Stimulated activated CD8-positive, alpha-beta memory T cell treated with anti-CD3 and anti-CD28 coated beads, Interleukin-4, amount 100 ng/mL, for 48 hours (primary cell): ENCODE measurements around the gene NIPBL.
"Not testable (repeated sequence)": the region's sequence is repeated elsewhere in the genome, so short reads cannot be mapped to it uniquely, and the experiment has no call there.

Experiments
- DNase-seq: peaks from one replicate; pipeline ENCODE4 v3.0.0-alpha.2; 2020

Gene NIPBL

DNA sequence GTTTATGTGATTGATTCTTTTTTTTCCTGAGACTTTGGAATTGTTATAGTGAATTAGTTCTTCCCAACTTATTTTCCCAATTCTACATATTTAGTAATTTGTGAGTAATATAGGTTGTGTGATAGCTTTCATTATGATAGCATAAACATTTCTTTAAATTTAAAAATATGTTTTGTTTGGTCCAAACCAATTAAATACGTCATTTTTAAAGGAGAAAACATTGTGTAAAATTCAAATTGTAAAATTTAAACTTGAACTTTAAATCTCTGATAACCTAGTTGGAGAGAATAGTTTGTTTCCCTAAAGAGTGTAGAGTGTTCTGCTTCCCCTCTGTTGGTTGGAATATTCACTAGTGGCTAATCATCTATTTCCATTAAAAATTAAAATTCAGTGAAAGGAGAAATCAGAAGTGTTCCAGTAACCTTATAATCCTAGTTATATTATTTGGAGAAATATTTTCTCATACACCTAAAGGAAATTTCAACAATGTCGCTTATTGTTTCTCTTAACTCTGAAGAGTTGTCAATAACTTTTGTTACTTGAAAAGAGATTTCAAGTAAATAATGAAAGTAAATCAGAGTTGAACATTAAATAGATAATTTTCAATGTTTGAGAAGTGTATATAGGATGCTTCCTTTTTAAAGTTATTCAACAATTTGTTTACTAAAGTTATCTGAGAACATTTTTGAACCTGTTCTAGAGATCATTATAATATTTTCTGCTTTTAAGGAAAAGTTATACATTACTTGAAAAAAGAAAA, 2.9 kb downstream of the NIPBL start:
- no peak for DNase-seq

DNA sequence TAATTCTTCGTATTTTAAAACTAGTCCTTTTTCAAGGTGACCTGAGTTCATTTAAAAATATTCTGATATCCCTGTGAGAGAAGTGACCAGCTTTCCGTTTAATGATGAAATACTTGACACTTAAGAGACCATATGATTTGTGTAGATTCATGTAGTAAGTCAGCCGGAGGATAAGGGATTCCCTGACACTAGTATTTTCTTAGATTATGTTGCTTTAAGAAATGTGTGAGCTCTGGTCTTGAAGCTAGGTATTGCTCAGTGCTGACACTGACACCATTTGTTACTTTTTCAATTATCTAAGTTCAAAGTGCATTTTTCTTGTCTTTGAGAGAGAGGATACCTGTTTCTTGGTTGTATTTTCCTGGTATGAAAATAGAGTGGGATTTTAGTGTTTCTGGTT, 4.2 kb downstream of the NIPBL start:
- no peak for DNase-seq

DNA sequence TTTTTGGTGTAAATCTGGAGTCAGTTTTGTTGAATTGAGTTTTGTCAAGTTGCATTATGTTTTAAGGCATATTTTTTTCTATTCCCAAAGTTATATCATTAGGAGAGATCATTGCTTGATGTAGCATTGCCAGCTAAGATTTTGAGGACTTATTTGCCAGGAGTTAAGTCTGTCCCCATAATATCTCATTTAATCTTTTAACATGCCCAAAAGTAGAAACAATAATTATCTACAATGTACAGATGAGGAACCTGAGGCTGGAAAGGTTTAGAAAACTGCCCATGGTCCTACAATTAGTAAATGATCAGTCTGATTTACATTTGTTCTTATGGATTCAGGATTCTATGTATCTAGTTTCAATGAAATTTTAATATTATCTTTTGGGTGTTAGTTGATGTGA, 4.7 kb downstream of the NIPBL start:
- DNase-seq, result no peak

DNA sequence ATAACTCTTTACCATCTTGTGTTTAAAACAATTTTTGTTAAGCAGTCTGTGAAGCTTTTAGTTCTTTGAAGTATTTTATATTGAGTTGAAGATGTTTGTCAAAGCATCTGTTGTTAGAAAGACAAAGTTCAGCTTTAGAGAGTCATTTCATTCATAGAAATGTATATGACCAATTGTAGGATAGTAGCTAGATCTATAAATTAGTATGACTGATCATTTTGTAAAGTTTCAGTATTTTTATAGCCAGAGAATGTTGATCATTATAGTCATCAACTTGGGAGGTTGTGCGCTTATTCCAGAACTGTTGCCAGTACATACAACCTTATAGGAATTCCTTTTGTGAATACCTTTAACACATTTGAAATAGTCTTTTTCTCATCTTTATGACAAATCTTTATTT, 5.2 kb downstream of the NIPBL start:
- DNase-seq, result no peak

DNA sequence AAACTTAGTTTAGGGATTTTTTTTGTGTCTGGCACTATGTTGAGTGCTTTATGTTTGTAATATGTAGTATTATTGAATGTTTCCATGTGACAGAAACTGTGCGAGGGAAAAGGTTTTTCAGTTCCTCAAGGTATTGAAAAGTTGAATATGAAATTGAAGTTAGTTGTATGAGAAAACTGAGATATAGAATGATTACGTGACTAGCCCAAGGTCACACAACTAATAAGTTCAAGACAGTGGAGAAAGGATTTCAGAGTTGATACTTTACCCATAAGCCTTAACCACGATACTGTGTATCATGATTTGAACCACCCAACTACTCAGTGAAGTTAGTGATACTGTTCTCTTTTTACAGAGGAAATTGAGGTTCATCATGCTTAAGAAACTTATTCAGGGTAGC, 5.7 kb downstream of the NIPBL start:
- DNase-seq, result no peak

DNA sequence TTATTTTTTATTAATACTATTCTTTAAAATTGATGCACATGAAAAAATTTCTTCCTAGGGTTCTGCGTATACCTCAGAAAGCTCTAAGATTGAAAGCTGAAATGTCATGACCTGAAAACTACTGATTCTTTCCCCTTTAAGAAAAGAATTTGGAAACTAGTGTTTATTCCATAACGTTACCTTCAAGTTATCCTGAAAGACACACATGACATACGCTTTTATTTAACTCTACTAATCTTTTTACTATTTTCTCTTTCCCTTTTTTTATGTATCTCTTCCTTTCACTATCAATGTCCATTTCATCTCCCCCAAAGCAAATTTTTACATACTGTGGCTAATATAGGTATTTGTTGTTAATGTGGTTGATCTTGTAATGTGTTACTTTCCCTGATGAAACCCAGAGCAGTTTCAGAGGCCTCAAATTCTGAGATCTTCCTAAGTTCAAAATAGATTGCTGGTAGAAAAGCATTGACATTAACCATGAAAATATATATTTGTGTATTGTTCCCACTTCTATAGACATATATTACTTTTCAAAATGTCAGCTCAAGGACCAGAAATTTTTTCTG, 7.4 kb downstream of the NIPBL start:
- no peak for DNase-seq

DNA sequence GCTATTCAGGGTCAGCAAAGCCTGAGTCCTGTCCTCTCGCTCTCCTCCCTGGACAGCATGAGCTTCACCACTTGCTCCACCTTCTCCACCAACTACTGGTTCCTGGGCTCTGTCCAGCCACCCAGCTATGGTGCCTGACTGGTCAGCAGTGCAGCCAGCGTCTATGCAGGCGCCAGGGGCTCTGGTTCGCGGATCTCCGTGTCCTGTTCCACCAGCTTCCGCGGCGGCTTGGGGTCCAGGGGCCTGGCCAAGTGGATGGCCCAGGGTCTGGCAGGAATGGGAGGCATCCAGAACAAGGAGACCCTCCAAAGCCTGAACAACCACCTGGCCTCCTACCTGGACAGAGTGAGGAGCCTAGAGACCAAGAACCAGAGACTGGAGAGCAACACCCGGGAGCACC, 8.6 kb downstream of the NIPBL start:
- no peak for DNase-seq

DNA sequence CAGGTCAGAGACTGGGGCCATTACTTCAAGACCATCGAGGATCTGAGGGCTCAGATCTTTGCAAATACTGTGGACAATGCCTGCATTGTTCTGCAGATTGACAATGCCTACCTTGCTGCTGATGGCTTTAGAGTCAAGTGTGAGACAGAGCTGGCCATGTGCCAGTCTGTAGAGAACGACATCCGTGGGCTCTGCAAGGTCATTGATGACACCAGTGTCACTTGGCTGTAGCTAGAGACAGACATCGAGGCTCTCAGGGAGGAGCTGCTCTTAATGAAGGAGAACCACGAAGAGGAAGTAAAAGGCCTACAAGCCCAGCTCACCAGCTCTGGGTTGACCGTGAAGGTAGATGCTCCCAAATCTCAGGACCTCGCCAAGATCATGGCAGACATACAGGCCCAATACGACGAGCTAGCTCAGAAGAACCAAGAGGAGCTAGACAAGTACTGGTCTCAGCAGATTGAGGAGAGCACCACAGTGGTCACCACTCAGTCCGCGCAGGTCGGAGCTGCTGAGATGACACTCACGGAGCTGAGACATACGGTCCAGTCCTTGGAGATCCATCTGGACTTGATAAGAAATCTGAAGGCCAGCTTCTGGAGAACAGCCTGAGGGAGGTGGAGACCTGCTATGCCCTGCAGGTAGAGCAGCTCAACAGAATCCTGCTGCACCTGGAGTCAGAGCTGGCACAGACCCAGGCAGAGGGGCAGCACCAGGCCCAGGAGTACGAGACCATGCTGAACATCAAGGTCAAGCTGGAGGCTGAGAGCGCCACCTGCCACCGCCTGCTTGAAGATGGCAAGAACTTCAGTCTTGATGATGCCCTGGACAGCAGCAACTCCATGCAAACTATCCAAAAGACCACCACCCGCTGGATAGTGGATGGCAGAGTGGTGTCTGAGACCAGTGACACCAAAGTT, 9.3 kb downstream of the NIPBL start:
- DNase-seq, result no peak

DNA sequence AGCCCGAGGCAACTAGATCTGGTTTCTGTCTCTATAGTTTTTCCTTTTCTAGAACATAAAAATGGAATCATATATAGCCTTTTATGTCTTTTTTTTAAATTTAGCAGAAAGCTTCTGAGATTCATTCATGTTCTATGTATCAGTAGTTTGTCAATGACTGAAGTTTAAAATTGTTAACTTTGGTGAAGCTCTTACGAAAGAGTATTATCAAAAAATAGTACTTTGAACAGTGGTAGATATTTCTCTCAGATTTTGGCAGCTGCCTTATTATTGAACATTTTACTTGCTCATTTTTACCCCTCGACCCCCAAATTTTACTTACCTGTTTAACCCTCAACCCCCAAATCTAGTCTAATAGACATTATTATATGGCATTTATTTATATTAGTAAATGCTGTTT, 10.2 kb downstream of the NIPBL start:
- DNase-seq, result no peak

DNA sequence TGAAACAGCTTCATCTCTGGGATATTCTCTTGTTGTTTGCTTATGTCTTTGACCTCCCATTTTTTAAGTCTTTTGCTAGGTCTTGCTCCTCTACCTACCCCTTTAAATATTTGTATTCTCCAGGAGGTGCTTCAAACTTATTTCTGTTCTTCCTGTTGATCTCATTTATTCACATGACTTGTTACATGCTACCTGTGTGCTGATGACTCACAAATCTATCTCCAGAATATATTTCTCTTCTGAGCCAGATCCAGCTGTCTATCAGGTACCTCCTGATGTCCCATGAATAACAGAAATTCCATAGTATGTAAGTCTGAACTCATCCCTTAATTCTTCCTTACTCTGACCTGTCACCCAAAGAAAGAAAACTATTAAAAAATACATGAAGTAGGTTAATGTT, 11.0 kb downstream of the NIPBL start:
- no peak for DNase-seq

DNA sequence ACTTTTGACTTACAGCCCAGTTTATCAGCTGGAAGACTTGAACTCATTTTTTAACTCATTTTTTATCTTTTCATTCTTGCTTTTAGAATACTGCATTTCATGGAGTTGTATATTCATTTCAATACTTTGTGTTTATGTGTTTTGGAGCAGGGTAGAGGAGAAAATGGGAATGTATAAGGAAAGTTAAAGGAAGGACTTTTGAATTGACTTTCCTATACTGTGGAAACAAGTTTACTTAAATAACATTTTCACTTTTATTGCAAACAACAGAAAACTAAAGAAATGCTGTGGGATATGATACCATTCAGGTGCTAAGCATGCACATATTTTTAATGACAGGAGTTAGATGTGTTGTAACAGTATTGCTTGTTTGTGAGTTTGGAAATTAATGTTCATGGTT, 11.7 kb downstream of the NIPBL start:
- no peak for DNase-seq

DNA sequence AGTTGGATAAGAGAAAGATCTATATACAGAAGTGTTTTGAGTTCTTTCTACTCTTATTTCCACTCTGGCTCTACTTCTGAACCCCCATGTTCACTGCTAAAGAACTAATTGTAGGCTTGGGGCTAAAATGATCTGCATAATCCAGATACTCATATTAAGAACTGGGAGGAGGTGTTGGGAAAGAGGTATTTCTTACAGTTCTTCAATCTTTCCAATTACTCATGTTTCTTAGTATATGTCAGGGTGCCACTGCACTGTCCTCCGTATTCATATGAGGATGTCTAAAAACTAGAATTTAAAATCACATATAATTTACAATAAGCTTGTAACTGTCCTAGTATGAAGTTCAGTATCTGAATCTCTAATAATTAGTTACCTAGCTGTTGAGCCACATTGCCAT, 12.7 kb downstream of the NIPBL start:
- DNase-seq, result no peak

DNA sequence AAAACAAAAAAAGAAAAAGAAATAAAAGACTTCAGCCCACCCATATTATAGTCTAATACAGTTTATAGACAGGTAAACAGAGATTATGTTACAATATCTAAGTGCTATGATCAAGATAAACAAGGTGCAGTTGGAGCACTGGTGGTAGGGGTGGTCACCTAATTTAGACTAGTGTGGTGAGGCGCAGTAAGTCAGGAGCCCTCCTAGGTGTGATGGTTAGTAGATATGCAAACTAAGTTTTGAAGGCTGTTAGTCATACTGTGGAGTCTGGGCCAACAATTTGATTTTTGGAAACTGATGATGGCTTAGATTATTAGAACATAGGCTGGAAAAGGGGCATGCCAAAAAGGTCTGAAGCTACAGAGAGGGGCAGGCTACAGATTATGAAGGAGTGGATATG, 14.7 kb downstream of the NIPBL start:
- DNase-seq, result no peak

DNA sequence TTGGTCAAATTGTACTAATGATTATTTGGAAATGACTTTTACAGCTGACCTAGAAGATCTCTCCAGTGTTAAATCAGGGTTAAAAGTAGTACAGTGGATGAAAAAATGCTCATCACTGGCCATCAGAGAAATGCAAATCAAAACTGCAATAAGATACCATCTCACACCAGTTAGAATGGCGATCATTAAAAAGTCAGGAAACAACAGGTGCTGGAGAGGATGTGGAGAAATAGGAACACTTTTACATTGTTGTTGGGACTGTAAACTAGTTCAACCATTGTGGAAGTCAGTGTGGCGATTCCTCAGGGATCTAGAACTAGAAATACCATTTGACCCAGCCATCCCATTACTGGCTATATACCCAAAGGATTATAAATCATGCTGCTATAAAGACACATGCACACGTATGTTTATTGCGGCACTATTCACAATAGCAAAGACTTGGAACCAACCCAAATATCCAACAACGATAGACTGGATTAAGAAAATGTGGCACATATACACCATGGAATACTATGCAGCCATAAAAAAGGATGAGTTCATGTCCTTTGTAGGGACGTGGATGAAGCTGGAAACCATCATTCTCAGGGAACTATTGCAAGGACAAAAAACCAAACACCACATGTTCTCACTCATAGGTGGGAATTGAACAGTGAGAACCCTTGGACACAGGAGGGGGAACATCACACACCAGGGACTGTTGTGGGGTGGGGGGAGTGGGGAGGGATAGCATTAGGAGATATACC, 15.7 kb downstream of the NIPBL start:
- DNase-seq, result not testable (repeated sequence)

DNA sequence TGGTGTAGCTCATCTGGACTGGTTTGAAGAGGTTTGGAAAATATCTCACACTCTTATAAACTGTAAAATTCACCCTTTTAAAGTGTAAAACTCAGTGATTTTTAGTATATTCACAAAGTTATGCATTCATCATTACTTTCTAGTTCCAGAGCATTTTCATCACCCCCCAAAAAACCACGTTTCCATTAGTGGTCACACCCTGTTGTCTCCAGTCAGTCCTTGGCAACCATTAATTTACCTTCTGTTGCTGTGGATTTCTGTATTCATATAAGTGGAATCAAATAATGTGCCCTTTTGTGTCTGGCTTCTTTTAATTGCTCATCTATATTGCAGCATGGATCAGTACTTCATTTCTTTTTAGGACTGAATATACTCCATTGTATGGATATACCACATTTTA, 18.4 kb downstream of the NIPBL start:
- no peak for DNase-seq

DNA sequence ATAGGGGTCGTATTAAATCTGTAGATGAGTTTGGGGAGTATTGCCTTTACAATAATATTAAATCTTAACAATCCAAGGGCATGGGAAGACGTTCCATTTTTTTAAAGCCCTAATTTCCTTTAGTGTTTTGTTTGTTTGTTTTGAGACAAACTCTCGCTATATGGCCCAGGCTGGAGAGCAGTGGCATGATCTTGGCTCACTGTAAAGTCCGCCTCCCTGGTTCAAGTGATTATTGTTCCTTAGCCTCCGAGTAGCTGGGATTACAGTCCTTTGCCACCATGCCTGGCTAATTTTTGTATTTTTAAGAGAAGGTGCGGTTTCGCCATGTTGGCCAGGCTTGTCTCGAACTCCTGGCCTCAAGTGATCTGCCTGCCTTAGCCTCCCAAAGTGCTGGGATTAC, 19.9 kb downstream of the NIPBL start:
- no peak for DNase-seq

DNA sequence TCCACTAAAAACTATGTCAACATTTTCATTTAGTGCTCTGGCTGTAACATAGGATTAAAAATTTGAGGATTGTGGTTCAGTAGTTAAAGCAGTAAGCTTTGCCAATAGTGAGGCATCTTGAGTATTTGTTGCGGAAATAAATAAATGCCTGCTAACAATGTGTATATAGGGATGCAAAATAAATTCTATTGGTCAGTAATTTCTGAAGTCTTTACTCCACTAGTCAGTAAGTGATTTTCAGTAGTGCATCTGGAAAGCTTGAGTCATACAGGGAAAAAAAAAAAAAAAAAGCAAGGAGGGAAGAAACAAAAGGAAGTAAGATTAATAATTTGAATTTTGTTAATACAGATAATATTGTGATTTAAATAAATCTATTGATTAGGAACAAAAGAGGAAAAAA, 21.0 kb downstream of the NIPBL start:
- DNase-seq, result no peak

DNA sequence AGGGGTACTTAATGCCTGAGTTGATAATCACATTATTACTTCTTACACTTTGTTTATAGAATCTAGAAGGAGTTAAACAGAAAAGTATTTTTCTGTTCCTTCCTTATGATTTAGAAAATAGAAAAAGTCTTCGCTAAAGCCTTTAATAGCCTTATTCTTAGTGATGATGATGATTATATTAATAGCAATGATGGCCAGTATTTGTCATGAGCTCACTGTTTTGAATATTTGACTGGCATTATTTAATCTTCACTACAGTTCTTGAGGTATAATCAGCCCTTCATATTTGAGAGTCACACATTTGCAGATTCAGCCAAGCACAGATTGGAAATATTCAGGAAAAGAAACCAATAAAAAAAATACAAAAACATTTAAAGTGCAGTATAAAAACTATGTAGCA, 23.3 kb downstream of the NIPBL start:
- DNase-seq, result no peak

DNA sequence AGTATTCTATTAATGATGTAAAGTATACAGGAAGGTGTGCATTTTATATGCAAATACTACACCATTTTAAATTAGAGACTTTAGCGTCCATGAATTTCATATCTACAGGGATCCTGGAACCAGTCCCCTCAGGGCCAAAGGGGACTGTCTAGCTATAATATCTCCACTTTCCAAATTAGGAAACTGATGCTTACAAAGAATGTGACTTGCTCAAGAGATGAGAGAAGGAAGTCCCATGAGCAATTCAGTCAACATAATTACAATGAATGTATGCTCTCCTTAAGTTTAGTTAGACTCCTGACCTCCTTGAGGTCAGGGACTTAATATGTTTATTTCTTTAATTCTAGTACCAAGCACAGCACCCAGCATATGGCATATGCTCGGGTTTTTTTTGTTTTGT, 23.7 kb downstream of the NIPBL start:
- DNase-seq, result no peak

DNA sequence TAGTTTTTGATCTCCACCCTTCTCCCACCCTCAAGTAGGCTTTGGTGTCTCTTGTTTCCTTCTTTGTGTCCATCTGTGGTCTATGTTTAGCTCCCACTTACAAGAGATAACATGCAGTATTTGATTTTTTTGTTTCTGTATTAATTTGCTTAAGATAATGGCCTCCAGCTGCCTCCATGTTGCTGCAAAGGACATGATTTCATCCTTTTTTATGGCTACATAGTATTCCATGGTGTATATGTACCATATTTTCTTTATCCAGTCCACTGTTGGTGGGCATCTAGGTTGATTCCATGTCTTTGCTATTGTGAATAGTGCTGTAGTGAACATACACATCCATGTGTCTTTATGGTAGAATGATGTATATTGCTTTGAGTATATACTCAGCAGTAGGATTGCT, 24.5 kb downstream of the NIPBL start:
- DNase-seq, result not testable (repeated sequence)

DNA sequence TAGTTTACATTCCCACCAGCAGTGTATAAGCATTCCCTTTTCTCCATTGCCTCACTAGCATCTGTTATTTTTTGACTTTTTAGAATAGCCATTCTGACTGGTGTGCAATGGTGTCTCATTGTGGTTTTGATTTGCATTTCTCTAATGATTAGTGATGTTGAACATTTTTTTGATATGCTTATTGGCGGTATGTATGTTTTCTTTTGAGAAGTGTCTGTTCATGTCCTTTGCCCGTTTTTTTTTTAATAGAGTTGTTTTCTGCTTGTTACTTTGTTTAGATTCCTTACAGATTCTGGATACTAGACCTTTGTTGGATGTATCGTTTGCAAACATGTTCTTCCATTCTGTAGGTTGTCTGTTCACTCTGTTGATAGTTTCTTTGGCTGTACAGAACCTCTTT, 25.3 kb downstream of the NIPBL start:
- no peak for DNase-seq

DNA sequence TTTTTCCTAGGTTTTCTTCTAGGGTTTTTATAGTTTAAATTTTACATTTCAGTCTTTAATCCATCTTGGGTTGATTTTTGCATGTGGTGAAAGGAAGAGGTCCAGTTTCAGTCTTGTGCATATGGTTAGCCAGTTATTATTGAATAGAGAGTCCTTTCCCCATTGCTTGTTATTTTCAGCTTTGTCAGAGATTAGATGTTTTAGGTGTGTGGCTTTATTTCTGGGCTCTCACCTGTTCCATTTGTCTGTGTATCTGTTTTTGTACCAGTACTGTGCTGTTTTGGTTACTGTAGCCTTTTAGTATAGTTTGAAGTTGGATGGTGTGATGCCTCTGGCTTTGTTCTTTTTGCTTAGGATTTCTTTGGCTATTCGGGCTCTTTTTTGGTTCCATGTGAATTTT, 25.8 kb downstream of the NIPBL start:
- no peak for DNase-seq

DNA sequence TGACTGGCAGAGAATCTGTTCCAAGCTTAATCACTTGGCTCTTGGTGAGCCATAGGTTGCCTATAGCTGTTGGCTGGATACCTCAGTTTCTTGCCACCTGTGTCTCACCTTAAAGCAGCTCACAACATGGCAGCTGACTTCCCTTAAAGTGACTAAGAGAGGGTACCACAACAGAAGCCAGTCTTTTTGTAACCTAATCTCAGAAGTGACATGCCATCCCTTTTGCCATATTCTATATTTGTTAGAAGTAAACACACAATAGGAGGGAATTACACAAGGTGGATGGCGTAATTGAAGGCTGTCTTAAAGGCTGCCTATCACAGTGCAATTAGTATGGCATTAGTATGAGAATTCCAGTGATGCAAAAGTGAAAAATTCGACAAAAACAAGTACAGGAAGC, 28.1 kb downstream of the NIPBL start:
- DNase-seq, result no peak
